SK-N-SH (cell line): Measurements from ENCODE around the gene TECPR2. TPM values are rescaled to one million over a fixed set of nuclear protein-coding genes. Genes with fewer than 3 reads are reported as not detected.

ENCODE experiments used
- CTCF ChIA-PET: fragments of 300-600, 350-600 bp; formaldehyde crosslinking; extraction: SDS; loops from one replicate; lab custom pipeline; 2021; lab: Yijun Ruan, JAX
- POLR2A ChIA-PET: fragments of 350-600 bp; sonication (Branson Sonifier 250); formaldehyde crosslinking; extraction: SDS; loops from one replicate; lab custom pipeline; 2020; ENCODE audit warnings: antibody characterized with exemption, inconsistent platforms; lab: Yijun Ruan, JAX
- DNase-seq: peaks from one replicate; pipeline ENCODE4 v3.0.0; 2012
- H2AFZ ChIP-seq: fragments of 200-600 bp; sonication (generic); 2 replicates; pipeline ENCODE4 v1.8.1; 2016; ENCODE audit warnings: antibody characterized with exemption, mild to moderate bottlenecking, low read depth
- H3F3A ChIP-seq: fragments of 200-600 bp; sonication (generic); replicated peaks from 2 replicates; pipeline ENCODE3; 2016; ENCODE audit warnings: antibody characterized with exemption, mild to moderate bottlenecking; ENCODE audit not compliant: insufficient read depth
- H3K27ac ChIP-seq, 2 experiments: fragments of 200-500 bp in 1 of 2; fragments of 200-600 bp in 1 of 2; sonication (Bioruptor generic) in 1 of 2; sonication (generic), shearing (Covaris generic) in 1 of 2; 2 replicates each; pipeline versions ENCODE4 v1.5.1 to v1.6.1; 2014 to 2016; ENCODE audit warnings: low read depth in 2 of 2, inconsistent platforms in 1 of 2, low read length in 1 of 2, mild to moderate bottlenecking in 1 of 2, mixed read lengths in 1 of 2
- H3K27me3 ChIP-seq: fragments of 200-600 bp; sonication (generic), shearing (Covaris generic); 2 replicates; pipeline ENCODE4 v1.6.1; 2016; ENCODE audit warnings: mixed run types; ENCODE audit not compliant: insufficient read depth
- H3K36me3 ChIP-seq, 2 experiments: fragments of 200-500 bp in 1 of 2; fragments of 200-600 bp in 1 of 2; sonication (Bioruptor generic) in 1 of 2; sonication (generic) in 1 of 2; replicated peaks in 1 of 2; 2 replicates each; pipeline versions ENCODE3 to v1.5.1; 2014 to 2016; ENCODE audit warnings: low read length in 1 of 2, mild to moderate bottlenecking in 1 of 2; ENCODE audit not compliant: insufficient read depth in 2 of 2, control insufficient read depth in 1 of 2
- H3K4me1 ChIP-seq, 2 experiments: fragments of 200-500 bp in 1 of 2; fragments of 200-600 bp in 1 of 2; sonication (Bioruptor generic) in 1 of 2; sonication (generic), shearing (Covaris generic) in 1 of 2; 2 replicates each; pipeline versions ENCODE4 v1.5.1 to v1.6.1; 2014 to 2016; ENCODE audit warnings: low read depth in 1 of 2, low read length in 1 of 2, mixed run types in 1 of 2; ENCODE audit not compliant: insufficient read depth in 2 of 2, control insufficient read depth in 1 of 2
- H3K4me2 ChIP-seq: fragments of 200-600 bp; sonication (generic), shearing (Covaris generic); 2 replicates; pipeline ENCODE4 v1.6.1; 2017; ENCODE audit warnings: mixed run types
- H3K4me3 ChIP-seq, 2 experiments: fragments of 200-500 bp in 1 of 2; fragments of 200-600 bp in 1 of 2; sonication (Bioruptor generic) in 1 of 2; sonication (generic), shearing (Covaris generic) in 1 of 2; 2 replicates each; pipeline versions ENCODE4 v1.5.1 to v1.8.1; 2014 to 2016; ENCODE audit warnings: low read depth in 2 of 2, inconsistent platforms in 1 of 2, low read length in 1 of 2, mild to moderate bottlenecking in 1 of 2, mixed read lengths in 1 of 2, moderate library complexity in 1 of 2
- H3K79me2 ChIP-seq: fragments of 200-600 bp; sonication (generic); 2 replicates; pipeline ENCODE4 v1.8.1; 2017; ENCODE audit warnings: mild to moderate bottlenecking; ENCODE audit not compliant: insufficient read depth
- H3K9ac ChIP-seq: fragments of 200-600 bp; sonication (generic); 2 replicates; pipeline ENCODE4 v1.6.1; 2017; ENCODE audit warnings: mixed run types
- H3K9me2 ChIP-seq: fragments of 200-600 bp; sonication (generic); 2 replicates; pipeline ENCODE4 v1.6.1; 2017; ENCODE audit warnings: mixed run types
- H3K9me3 ChIP-seq: fragments of 200-600 bp; sonication (generic); 2 replicates; pipeline ENCODE4 v1.6.1; 2017; ENCODE audit warnings: mixed run types, mild to moderate bottlenecking, moderate library complexity
- H4K20me1 ChIP-seq: fragments of 200-600 bp; sonication (generic); 2 replicates; pipeline ENCODE4 v1.6.1; 2017; ENCODE audit warnings: mild to moderate bottlenecking, mixed run types; ENCODE audit not compliant: insufficient read depth
- CHD2 ChIP-seq: fragments of 150-350 bp; IDR thresholded peaks from 2 replicates; pipeline ENCODE4 v1.6.1; 2018; ENCODE audit warnings: low read length; ENCODE audit not compliant: partially characterized antibody
- CTCF ChIP-seq: fragments of 200-600 bp; sonication (generic); IDR thresholded peaks from 2 replicates; pipeline ENCODE4 v1.6.1; 2017; ENCODE audit warnings: antibody characterized with exemption, mild to moderate bottlenecking, moderate library complexity
- ELF1 ChIP-seq: IDR thresholded peaks from 2 replicates; pipeline ENCODE4 v1.4.0; 2012
- EZH2phosphoT487 ChIP-seq: fragments of 200-600 bp; sonication (generic); IDR thresholded peaks from 2 replicates; pipeline ENCODE4 v1.6.1; 2017; ENCODE audit warnings: low read depth, mixed run types, mild to moderate bottlenecking, antibody characterized with exemption, moderate library complexity, borderline replicate concordance
- FOSL2 ChIP-seq: IDR thresholded peaks from 2 replicates; pipeline ENCODE4 v1.4.0; 2012; ENCODE audit warnings: low read depth, mild to moderate bottlenecking, moderate library complexity, borderline replicate concordance
- FOXM1 ChIP-seq: IDR thresholded peaks from 2 replicates; pipeline ENCODE4 v1.4.0; 2012; ENCODE audit warnings: low read depth, mild to moderate bottlenecking
- GABPA ChIP-seq: IDR thresholded peaks from 2 replicates; pipeline ENCODE4 v1.4.0; 2012; ENCODE audit warnings: low read depth, mild to moderate bottlenecking
- GATA2 ChIP-seq: sonication (generic); formaldehyde crosslinking; IDR thresholded peaks from 2 replicates; pipeline ENCODE4 v1.5.0; 2020; ENCODE audit warnings: mild to moderate bottlenecking, missing genetic modification reagents
- MEF2A ChIP-seq: IDR thresholded peaks from 2 replicates; pipeline ENCODE4 v1.4.0; 2012; ENCODE audit warnings: low read depth, borderline replicate concordance
- MXI1 ChIP-seq: IDR thresholded peaks from 2 replicates; pipeline ENCODE4 v1.6.1; 2012; ENCODE audit warnings: mild to moderate bottlenecking, low read depth, low read length, improper control_type of control experiment
- POLR2AphosphoS5 ChIP-seq: IDR thresholded peaks from 2 replicates; pipeline ENCODE4 v1.6.1; 2012; ENCODE audit warnings: low read depth, low read length
- RCOR1 ChIP-seq: fragments of 150-350 bp; IDR thresholded peaks from 2 replicates; pipeline ENCODE4 v1.6.1; 2017; ENCODE audit warnings: antibody characterized with exemption, low read length
- REST ChIP-seq: IDR thresholded peaks from 2 replicates; pipeline ENCODE4 v1.6.1; 2012; ENCODE audit warnings: mild to moderate bottlenecking, low read depth, low read length, moderate library complexity
- SMC3 ChIP-seq: IDR thresholded peaks from 2 replicates; pipeline ENCODE4 v1.6.1; 2012; ENCODE audit warnings: low read depth, low read length, improper control_type of control experiment
- TAF1 ChIP-seq: IDR thresholded peaks from 2 replicates; pipeline ENCODE4 v1.6.1; 2012; ENCODE audit warnings: low read depth, mild to moderate bottlenecking, low read length, moderate library complexity, borderline replicate concordance
- TCF12 ChIP-seq: IDR thresholded peaks from 2 replicates; pipeline ENCODE4 v1.4.0; 2012
- USF1 ChIP-seq: IDR thresholded peaks from 2 replicates; pipeline ENCODE4 v1.4.0; 2012; ENCODE audit warnings: low read depth, borderline replicate concordance
- USF2 ChIP-seq: fragments of 150-350 bp; IDR thresholded peaks from 2 replicates; pipeline ENCODE4 v1.6.1; 2017; ENCODE audit warnings: antibody characterized with exemption, low read length, low read depth, borderline replicate concordance
- YY1 ChIP-seq: IDR thresholded peaks from 2 replicates; pipeline ENCODE4 v1.4.0; 2012; ENCODE audit warnings: low read depth, mild to moderate bottlenecking
- ZBTB33 ChIP-seq: IDR thresholded peaks from 2 replicates; pipeline ENCODE4 v1.4.0; 2012; ENCODE audit warnings: low read depth, borderline replicate concordance
- WGBS: methylation state at CpG from one replicate; pipeline ENCODE4 v1.1.6; 2017; ENCODE audit warnings: low lambda C conversion rate; 5-methylcytosine and 5-hydroxymethylcytosine counted together
- polyA plus RNA-seq, 3 experiments: library from polyadenylated mRNA; depleted of rRNA; stranded (reverse); fragments of >200 nt; gene quantifications; 2 replicates each; pipeline ENCODE4 v1.2.3, GENCODE V29; 2012

The TECPR2 gene
- polyA plus RNA-seq, 1 of the 3 experiments (the other 2 are of a cell fraction), result 6.9 TPM

- Histone ChIP-seq H4K20me1 (no peaks in the 10 kb centered on the region), H3K4me3 (no peak overlapping the region), H3K4me1 (peaks cover 13% of the 10 kb centered on the region in 2 experiments), H2AFZ (no peak overlapping the region), H3K36me3 (peaks cover 32 to 35% of the 10 kb centered on the region in 2 experiments), H3K27me3 (no peaks in the 10 kb centered on the region), H3K79me2 (peaks cover 31% of the 10 kb centered on the region), H3K9me3 (no peaks in the 10 kb centered on the region), H3K27ac (no peak overlapping the region), H3K9me2 (no peaks in the 10 kb centered on the region), H3K4me2 (no peak overlapping the region), H3F3A (peaks cover 4% of the 10 kb centered on the region), H3K9ac (no peak overlapping the region)
- 100% methylated on average over 2 of the region's 2 CpGs for WGBS
- POLR2A ChIA-PET, result no interaction called here
- TF ChIP-seq MEF2A (no peak), CTCF (no peak), TAF1 (no peak), YY1 (no peak), SMC3 (no peak), ELF1 (no peak), CHD2 (no peak), GATA2 (CRISPR knock-in tag) (no peak), FOXM1 (no peak), POLR2AphosphoS5 (no peak), EZH2phosphoT487 (no peak), MXI1 (no peak), USF1 (no peak), GABPA (no peak), USF2 (no peak), TCF12 (no peak)
- no peak for DNase-seq
- CTCF ChIA-PET, result interaction anchor here (1.2 to 1.3 kb wide), 2 partner anchors 79 to 165 kb away, joined by 3 read pairs; no protein-coding TSS in a partner anchor
These were observed 3.4 kb upstream of the TECPR2 start for GRCh38 chr14:102359341-102359740.

- Histone ChIP-seq H3K4me2 (no peak overlapping the region), H3K27ac (no peak overlapping the region), H3K4me1 (peaks cover 14 to 15% of the 10 kb centered on the region in 2 experiments), H4K20me1 (no peaks in the 10 kb centered on the region), H3F3A (peaks cover 4% of the 10 kb centered on the region), H3K79me2 (peaks cover 42% of the 10 kb centered on the region), H2AFZ (no peak overlapping the region), H3K27me3 (no peaks in the 10 kb centered on the region), H3K9ac (no peak overlapping the region), H3K36me3 (peaks cover 22 to 32% of the 10 kb centered on the region in 2 experiments), H3K4me3 (no peak overlapping the region), H3K9me3 (no peaks in the 10 kb centered on the region), H3K9me2 (no peaks in the 10 kb centered on the region)
- 97% methylated on average over 3 of the region's 3 CpGs for WGBS
- ChIA-PET CTCF (no interaction called here), POLR2A (no interaction called here)
- DNase-seq, result no peak
- TF ChIP-seq FOSL2 (no peak), ZBTB33 (no peak), GABPA (no peak), REST (no peak), RCOR1 (no peak)
These were observed 2.4 kb upstream of the TECPR2 start for GRCh38 chr14:102360388-102360787.
